GM19035 (cell line): Measurements from ENCODE around the gene ATP4B.

Experiments
- ATAC-seq: cut with Tn5 transposase; IDR thresholded peaks from one replicate; pipeline ENCODE4 v1.9.1; 2021; ENCODE audit not compliant: unreplicated experiment

ATP4B gene

GRCh38 chr13:113608967-113609533 is 48.9 kb downstream of the ATP4B start:
- ATAC-seq = no peak

DNA sequence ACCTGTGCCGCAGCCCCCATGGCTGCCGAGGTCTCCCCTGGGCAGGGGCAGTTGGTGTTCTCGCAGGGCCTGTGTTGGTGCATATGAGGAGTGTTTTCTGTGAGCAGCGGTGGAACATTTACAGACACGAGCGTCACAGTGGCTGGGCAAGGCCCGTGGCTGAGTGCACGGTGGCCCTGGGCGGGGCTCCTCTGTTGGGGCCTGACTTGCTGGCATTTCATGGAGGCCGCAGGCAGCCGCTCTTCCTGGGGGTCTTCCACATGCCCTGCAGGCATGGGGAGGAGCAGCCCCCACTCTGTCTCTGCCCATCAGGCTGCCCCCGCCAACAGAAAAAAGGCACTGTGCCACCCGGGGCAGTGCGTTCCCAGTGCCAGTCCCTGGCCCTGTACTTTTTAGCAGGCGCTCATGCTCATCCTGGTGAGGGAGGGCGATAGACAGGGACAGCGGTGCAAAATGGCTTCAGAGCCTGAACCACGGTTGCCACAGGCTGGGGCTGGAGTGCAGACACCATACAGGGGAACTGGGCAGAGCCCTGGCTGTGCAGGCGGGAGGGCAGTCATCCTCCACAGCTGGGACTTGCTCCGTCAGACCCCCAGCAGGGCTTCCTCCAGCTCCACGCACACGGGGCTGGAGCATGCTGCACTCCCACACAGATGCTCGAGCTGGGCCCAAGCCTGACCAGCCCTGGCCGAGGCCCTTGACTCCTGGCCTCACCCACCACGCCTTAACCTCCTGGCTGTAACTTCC is 49.9 kb downstream of the ATP4B start:
- no peak for ATAC-seq

- ATAC-seq = no peak
These were observed 50.7 kb downstream of the ATP4B start for GRCh38 chr13:113607056-113607888.

DNA sequence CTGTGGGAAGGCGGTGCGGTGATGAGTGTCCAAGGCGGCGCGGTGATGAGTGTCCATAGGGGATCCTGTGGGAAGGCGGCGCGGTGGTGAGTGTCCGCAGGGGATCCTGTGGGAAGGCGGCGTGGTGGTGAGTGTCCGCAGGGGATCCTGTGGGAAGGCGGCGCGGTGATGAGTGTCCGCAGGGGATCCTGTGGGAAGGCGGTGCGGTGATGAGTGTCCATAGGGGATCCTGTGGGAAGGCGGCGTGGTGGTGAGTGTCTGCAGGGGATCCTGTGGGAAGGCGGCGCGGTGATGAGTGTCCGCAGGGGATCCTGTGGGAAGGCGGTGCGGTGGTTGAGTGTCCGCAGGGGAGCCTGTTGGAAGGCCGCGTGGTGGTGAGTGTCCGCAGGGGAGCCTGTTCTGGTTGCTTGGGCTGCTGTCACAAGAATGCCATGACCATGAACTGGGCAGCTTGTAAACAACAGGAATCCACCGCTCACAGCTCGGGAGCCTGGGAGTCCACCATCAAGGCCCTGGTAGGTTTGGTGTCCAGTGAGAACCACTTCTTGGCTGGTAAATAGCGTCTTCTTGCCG is 52.0 kb downstream of the ATP4B start:
- no peak for ATAC-seq

DNA sequence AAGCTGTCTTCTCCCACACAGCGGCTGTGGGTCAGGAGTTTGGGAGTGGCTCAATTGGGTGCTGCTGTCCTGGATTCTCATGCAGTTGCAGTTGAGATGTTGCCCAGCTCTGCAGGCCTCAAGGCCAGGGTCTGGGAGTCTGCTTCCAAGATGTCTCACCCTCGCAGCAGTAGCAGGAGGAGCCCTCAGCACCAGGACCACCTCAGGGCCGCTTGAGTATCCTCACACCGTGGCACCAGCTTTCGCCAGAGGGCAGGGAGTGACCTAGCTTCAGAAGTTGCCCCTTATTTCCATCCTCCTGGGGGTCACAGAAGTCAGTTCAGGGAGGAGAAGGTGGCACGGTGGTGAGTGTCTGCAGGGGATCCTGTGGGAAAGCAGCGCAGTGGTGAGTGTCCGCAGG is 52.5 kb downstream of the ATP4B start:
- no peak for ATAC-seq

- ATAC-seq = peak; percentile 76
These were observed 53.8 kb downstream of the ATP4B start for GRCh38 chr13:113604186-113604585.

DNA sequence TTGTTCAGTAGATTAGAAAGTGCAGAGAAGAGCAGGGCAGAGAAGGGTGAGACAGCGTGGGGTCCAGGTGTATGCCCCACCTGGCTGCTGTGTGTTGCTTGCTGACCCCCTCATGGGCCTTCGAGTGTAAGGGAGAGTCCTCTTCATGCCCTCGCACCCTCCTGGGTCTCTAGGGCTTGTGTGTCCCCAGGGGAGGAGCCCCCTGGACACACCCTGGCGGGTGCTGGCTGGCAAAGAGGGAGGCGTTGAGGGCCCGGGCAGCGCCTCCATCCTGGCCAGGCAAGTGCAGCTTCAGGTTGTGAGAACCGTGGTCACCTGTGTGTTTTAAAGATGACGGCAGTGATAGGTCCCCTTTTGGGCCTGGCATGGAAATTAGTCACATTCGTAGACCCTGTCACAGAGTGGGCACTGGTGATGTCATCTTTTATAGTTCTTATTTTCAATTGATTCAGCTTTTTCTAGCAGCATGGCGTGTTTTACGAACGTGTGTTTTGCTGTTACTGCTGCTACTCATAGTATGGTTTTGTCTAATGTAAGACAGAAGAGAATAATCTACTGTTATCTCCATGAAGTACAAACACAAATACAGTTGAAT is 54.8 kb downstream of the ATP4B start:
- ATAC-seq = no peak

GRCh38 chr13:113602291-113602988 is 55.6 kb downstream of the ATP4B start:
- no peak for ATAC-seq

- ATAC-seq = no peak
These were observed 56.6 kb downstream of the ATP4B start for GRCh38 chr13:113601166-113602070.

- ATAC-seq = no peak
These were observed 58.6 kb downstream of the ATP4B start for GRCh38 chr13:113599391-113599790.
